ENCODE measurements around the gene CD209.

CD209 gene

GRCh38 chr19:7736148-7736547 is 11.2 kb downstream of the CD209 start:
- no peak for DNase-seq

- DNase-seq: no peak
Observed at GRCh38 chr19:7734220-7735203, 12.8 kb downstream of the CD209 start.

- no peak for DNase-seq
Observed at GRCh38 chr19:7733376-7733775, 14.0 kb downstream of the CD209 start.

GRCh38 chr19:7732045-7732444 is 15.3 kb downstream of the CD209 start, which contains the start of gene CLEC4G:
Gene CLEC4G (minus strand): TSS chr19:7732110. CDS start chr19:7732102, 8 bp downstream.
- DNase-seq: no peak

- DNase-seq: no peak
Observed at GRCh38 chr19:7731615-7732014, 15.7 kb downstream of the CD209 start.

- DNase-seq: no peak
Observed at GRCh38 chr19:7731218-7731595, 16.1 kb downstream of the CD209 start.

GRCh38 chr19:7730286-7731217 is 16.8 kb downstream of the CD209 start:
- no peak for DNase-seq

GRCh38 chr19:7729831-7730285 is 17.5 kb downstream of the CD209 start:
- DNase-seq: no peak

- no peak for DNase-seq
Observed at GRCh38 chr19:7729211-7729610, 18.1 kb downstream of the CD209 start.

GRCh38 chr19:7725791-7726190 is 21.5 kb downstream of the CD209 start:
- DNase-seq: no peak

- no peak for DNase-seq
Observed at GRCh38 chr19:7722231-7722651, 25.1 kb downstream of the CD209 start.

GRCh38 chr19:7720351-7720750 is 27.0 kb downstream of the CD209 start:
- no peak for DNase-seq

GRCh38 chr19:7718668-7719067 is 28.7 kb downstream of the CD209 start:
- no peak for DNase-seq

GRCh38 chr19:7716762-7717161 is 30.6 kb downstream of the CD209 start:
- DNase-seq: no peak

GRCh38 chr19:7715671-7716070 is 31.7 kb downstream of the CD209 start:
- no peak for DNase-seq

GRCh38 chr19:7710616-7711015 is 36.7 kb downstream of the CD209 start:
- DNase-seq: no peak

- DNase-seq: no peak
Observed at GRCh38 chr19:7709932-7710460, 37.3 kb downstream of the CD209 start.

- no peak for DNase-seq
Observed at GRCh38 chr19:7706955-7707456, 40.3 kb downstream of the CD209 start.

- no peak for DNase-seq
Observed at GRCh38 chr19:7706188-7706954, 41.0 kb downstream of the CD209 start.

- DNase-seq: no peak
Observed at GRCh38 chr19:7705387-7706187, 41.7 kb downstream of the CD209 start.

Data from NCI-H1694 (cell line).